GM12878 (cell line): Measurements from ENCODE around the gene PDE10A. TPM values are rescaled to one million over a fixed set of nuclear protein-coding genes. Genes with fewer than 3 reads are reported as not detected.

Experiments
- ATAC-seq: fragments of 200-7000 bp; cut with Tn5 transposase; 3 replicates; pipeline ENCODE4 v1.9.1; 2020; ENCODE audit warnings: mild to moderate bottlenecking, moderate library complexity
- BruUV-seq: library from RNA; stranded (reverse); fragments of 400-500 nt; replicated peaks from 2 replicates; lab custom pipeline; 2021; lab: Mats Ljungman, UMichigan
- CTCF ChIA-PET: fragments of 300-600 bp; sonication (Branson Sonifier 250); formaldehyde crosslinking; extraction: SDS; loops from one replicate; lab custom pipeline; 2021; ENCODE audit warnings: inconsistent platforms; lab: Yijun Ruan, JAX
- POLR2A ChIA-PET: fragments of 350-600 bp; formaldehyde crosslinking; extraction: SDS; loops from one replicate; lab custom pipeline; 2021; ENCODE audit warnings: inconsistent platforms; lab: Charles Lee
- RAD21 ChIA-PET: fragments of 300-600 bp; sonication (Branson Sonifier 250); formaldehyde crosslinking; loops from one replicate; lab custom pipeline; 2023; ENCODE audit warnings: antibody characterized with exemption; ENCODE audit not compliant: unreplicated experiment; lab: Charles Lee
- SMC1A ChIA-PET: fragments of 300-600 bp; sonication (Branson Sonifier 250); formaldehyde crosslinking; loops from one replicate; lab custom pipeline; 2023; ENCODE audit not compliant: unreplicated experiment, uncharacterized antibody; lab: Charles Lee
- DNase-seq: peaks from one replicate; pipeline ENCODE4 v3.0.0-alpha.2; 2011; ENCODE audit warnings: low read depth, low spot score
- FAIRE-seq: peaks from 3 replicates; lab custom pipeline; 2011; peaks lifted over from hg19 to GRCh38; lab: Jason Lieb, UNC
- H2AFZ ChIP-seq: 2 replicates; pipeline ENCODE4 v1.6.0; 2011; ENCODE audit warnings: low read depth, low read length, control low read depth; ENCODE audit not compliant: control insufficient read depth
- H3K27ac ChIP-seq: 2 replicates; pipeline ENCODE4 v1.5.1; 2011; ENCODE audit warnings: control low read depth; ENCODE audit not compliant: control insufficient read depth, insufficient read depth
- H3K27me3 ChIP-seq, 2 experiments: replicated peaks in 1 of 2; 2 replicates each; pipeline versions ENCODE4 v1.6.0 to v1.6.1; 2011; ENCODE audit warnings: low read length in 1 of 2; ENCODE audit not compliant: control insufficient read depth in 2 of 2, insufficient read depth in 2 of 2
- H3K36me3 ChIP-seq, 2 experiments: 2 replicates each; pipeline ENCODE4 v1.5.1; 2011; ENCODE audit warnings: low read length in 1 of 2; ENCODE audit not compliant: control insufficient read depth in 2 of 2, insufficient read depth in 2 of 2
- H3K4me1 ChIP-seq: 2 replicates; pipeline ENCODE4 v1.6.1; 2011; ENCODE audit warnings: mild to moderate bottlenecking, low read length, moderate library complexity, mixed read lengths; ENCODE audit not compliant: control insufficient read depth, insufficient read depth
- H3K4me2 ChIP-seq: 2 replicates; pipeline ENCODE4 v1.6.0; 2011; ENCODE audit warnings: control low read depth; ENCODE audit not compliant: control insufficient read depth, insufficient read depth
- H3K4me3 ChIP-seq: fragments of 200-600 bp; sonication (generic); 2 replicates; pipeline ENCODE4 v1.5.1; 2016
- H3K79me2 ChIP-seq: 2 replicates; pipeline ENCODE4 v1.6.0; 2011; ENCODE audit warnings: low read length; ENCODE audit not compliant: control insufficient read depth, insufficient read depth
- H3K9ac ChIP-seq: 2 replicates; pipeline ENCODE4 v1.8.0; 2011; ENCODE audit warnings: low read length, control low read depth, mixed read lengths; ENCODE audit not compliant: control insufficient read depth, insufficient read depth
- H3K9me3 ChIP-seq: replicated peaks from 3 replicates; pipeline ENCODE4 v1.5.1; 2011; ENCODE audit warnings: mild to moderate bottlenecking, low read length; ENCODE audit not compliant: control insufficient read depth, insufficient read depth
- H4K20me1 ChIP-seq: 2 replicates; pipeline ENCODE4 v1.6.0; 2011; ENCODE audit not compliant: control insufficient read depth, insufficient read depth
- BCLAF1 ChIP-seq: fragments of 450-650 bp; IDR thresholded peaks from 2 replicates; pipeline ENCODE4 v1.6.1; 2017; ENCODE audit warnings: antibody characterized with exemption, mild to moderate bottlenecking, moderate library complexity
- EGR1 ChIP-seq, 2 experiments: IDR thresholded peaks; 1 replicate in 1 of 2; 2 replicates in 1 of 2; pipeline ENCODE4 v1.6.1; 2011 to 2012; ENCODE audit warnings: low read depth in 2 of 2, low read length in 2 of 2, borderline replicate concordance in 1 of 2, mild to moderate bottlenecking in 1 of 2, moderate library complexity in 1 of 2
- KAT2A ChIP-seq: conservative IDR thresholded peaks from 2 replicates; pipeline ENCODE4 v1.6.1; 2011; ENCODE audit warnings: low read depth, low read length; ENCODE audit not compliant: control insufficient read depth
- TARDBP ChIP-seq: IDR thresholded peaks from 2 replicates; pipeline ENCODE4 v1.6.1; 2016; ENCODE audit warnings: borderline replicate concordance
- TCF12 ChIP-seq: IDR thresholded peaks from 2 replicates; pipeline ENCODE4 v1.6.1; 2011; ENCODE audit warnings: low read depth, mild to moderate bottlenecking, low read length
- WGBS: methylation state at CpG from one replicate; pipeline ENCODE4 v1.1.6; 2016; ENCODE audit warnings: low lambda C conversion rate; ENCODE audit not compliant: insufficient replicate concordance, insufficient coverage; ENCODE audit errors: missing lambda C conversion rate; 5-methylcytosine and 5-hydroxymethylcytosine counted together
- in situ Hi-C: fragments of 300-500 bp; cut with MboI; formaldehyde crosslinking; loops from 9 replicates; pipeline ENCODE4 v1.14.3; 2018; ENCODE audit warnings: mixed read lengths
- intact Hi-C: fragments of 100-400 bp; cut with micrococcal nuclease; formaldehyde crosslinking; loops from one replicate; pipeline ENCODE4 v1.14.2; 2022; ENCODE audit not compliant: unreplicated experiment
- polyA plus RNA-seq, 11 experiments: library from polyadenylated mRNA; depleted of rRNA in 4 of 11; unstranded in 6 of 11; stranded (reverse) in 5 of 11; fragments of >200 nt; fragmentation: Nextera tagmentation in 4 of 11; fragmentation: Illumina TruSeq in 1 of 11; extraction: Ambion mirVana in 4 of 11; extraction: Trizol in 1 of 11; gene quantifications; 1 replicate in 1 of 11; 2 replicates in 10 of 11; pipeline versions ENCODE4 v1.2.1 to v1.2.3, GENCODE V29; 2011 to 2016; ENCODE audit warnings: inconsistent platforms in 2 of 11, missing spikeins in 2 of 11, low read depth in 1 of 11
- total RNA-seq, 4 experiments: library from RNA; depleted of rRNA in 3 of 4; stranded (reverse); fragments of >200 nt in 3 of 4; fragmentation: Illumina TruSeq in 1 of 4; extraction: Trizol in 1 of 4; gene quantifications; 2 replicates each; pipeline versions ENCODE4 v1.2.1 to v1.2.3, GENCODE V29; 2013 to 2021
- TF ChIP-seq, protein P1 (sequence below): fragments of 450-650 bp; IDR thresholded peaks from 2 replicates; pipeline ENCODE4 v1.6.1; 2017; ENCODE audit warnings: borderline replicate concordance

PDE10A gene
- total and polyA plus RNA-seq, 10 of the 15 experiments (the other 5 are each of a cell fraction or from before 2014, with no cell fraction given), result under 0.01 to 1.3 (median 0.03) TPM; not detected in 2

DNA sequence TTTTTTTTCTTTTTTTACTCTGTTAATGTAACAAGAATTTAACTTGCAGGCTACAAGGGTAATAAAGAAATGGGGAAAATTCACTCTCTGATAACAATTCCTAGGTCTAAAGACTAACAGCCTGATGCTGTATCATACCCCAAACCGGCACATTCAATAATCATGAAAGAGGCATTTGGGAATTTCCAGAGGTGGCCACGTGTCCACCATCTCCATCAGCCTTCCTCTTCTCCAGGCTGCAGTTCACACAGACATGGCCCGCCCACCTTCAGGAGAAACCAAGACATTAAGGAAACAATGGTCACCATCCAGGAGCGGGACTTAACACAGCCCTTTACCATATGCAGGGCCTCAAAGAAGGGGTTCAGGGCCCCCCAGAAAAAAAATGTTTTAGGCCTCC lies 44.8 kb downstream of the PDE10A start:
- no TSS peak for BruUV-seq
- TF ChIP-seq BCLAF1, result no peak
- TF ChIP-seq KAT2A, result no peak
- no peak for TF ChIP-seq EGR1 (IDR thresholded peaks at IDR 0.05; ENCODE audit: borderline replicate concordance in 1 of 2, low read depth in 2 of 2, low read length in 2 of 2)
- TF ChIP-seq, protein P1, sequence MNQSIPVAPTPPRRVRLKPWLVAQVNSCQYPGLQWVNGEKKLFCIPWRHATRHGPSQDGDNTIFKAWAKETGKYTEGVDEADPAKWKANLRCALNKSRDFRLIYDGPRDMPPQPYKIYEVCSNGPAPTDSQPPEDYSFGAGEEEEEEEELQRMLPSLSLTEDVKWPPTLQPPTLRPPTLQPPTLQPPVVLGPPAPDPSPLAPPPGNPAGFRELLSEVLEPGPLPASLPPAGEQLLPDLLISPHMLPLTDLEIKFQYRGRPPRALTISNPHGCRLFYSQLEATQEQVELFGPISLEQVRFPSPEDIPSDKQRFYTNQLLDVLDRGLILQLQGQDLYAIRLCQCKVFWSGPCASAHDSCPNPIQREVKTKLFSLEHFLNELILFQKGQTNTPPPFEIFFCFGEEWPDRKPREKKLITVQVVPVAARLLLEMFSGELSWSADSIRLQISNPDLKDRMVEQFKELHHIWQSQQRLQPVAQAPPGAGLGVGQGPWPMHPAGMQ, result no peak
- no peak for TF ChIP-seq TCF12
- TF ChIP-seq TARDBP, result no peak
- POLR2A ChIA-PET, result no interaction called here

More for the DNA sequence above, 44.8 kb downstream of the PDE10A start:
- ATAC-seq (no peak), DNase-seq (no peak), FAIRE-seq (no peak)
- Histone ChIP-seq H3K4me1 (no peaks in the 10 kb centered on the region), H3K9me3 (no peaks in the 10 kb centered on the region), H3K9ac (no peak overlapping the region), H4K20me1 (no peaks in the 10 kb centered on the region), H3K4me2 (no peak overlapping the region), H3K79me2 (no peaks in the 10 kb centered on the region), H3K27ac (no peak overlapping the region), H3K27me3 (no peaks in the 10 kb centered on the region), H2AFZ (no peak overlapping the region), H3K4me3 (no peak overlapping the region), H3K36me3 (no peaks in the 10 kb centered on the region)
- in situ Hi-C loops (no loop called here), intact Hi-C loops (no loop called here)
- SMC1A ChIA-PET, result no interaction called here
- WGBS, result 35% methylated on average over 4 of the region's 4 CpGs
- CTCF ChIA-PET, result no interaction called here
- RAD21 ChIA-PET, result no interaction called here
